ENCODE data around the gene ARL17B.
"Not testable (repeated sequence)": the region's sequence is repeated elsewhere in the genome, so short reads cannot be mapped to it uniquely, and the experiment has no call there.

Gene ARL17B

GRCh38 chr17:46290906-46291546, 70.5 kb downstream of the ARL17B start:
- not testable (repeated sequence) for DNase-seq (ENCODE audit: low spot score)

- DNase-seq (ENCODE audit: low spot score), result not testable (repeated sequence)
Observed at GRCh38 chr17:46287587-46287986, 74.0 kb downstream of the ARL17B start.

DNA sequence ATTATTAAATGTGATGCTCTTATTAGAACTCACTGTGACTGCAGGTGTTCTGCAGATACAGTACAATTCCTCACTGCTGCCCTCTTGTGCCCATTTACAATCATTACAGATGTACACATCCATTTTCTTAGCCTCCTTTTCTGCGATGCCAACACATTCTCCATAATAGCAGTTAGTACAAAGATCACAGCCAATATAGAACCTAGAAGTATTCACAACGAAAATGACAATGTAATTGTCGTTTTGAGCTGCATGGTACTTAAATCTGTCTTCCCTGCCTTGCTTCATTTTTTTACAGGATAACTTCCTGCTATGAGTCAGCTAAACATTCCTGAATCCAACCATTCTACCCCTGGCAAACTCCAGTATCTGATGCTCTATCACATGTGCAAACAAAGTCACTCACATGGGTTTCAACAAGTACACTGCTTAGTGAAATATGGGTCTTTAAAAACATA, 74.8 kb downstream of the ARL17B start:
- DNase-seq (ENCODE audit: low spot score), result not testable (repeated sequence)

GRCh38 chr17:46285500-46285899, 76.1 kb downstream of the ARL17B start:
- not testable (repeated sequence) for DNase-seq (ENCODE audit: low spot score)

DNA sequence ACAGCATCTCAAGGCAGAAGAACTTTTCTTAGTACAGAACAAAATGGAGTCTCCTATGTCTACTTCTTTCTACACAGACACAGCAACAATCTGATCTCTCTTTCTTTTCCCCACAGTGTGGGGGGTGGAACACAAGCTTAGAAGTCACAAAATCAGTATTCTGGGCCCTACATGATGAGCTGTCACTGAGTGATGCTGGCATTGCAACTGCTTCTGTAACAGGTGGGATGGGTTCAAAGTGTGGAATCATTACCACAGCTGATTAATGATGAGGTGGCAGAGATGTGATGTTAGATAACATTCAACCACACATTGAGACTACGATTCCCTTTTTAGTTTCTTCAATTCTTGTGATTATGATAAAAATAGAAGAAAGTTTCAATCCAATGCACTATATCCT, 77.1 kb downstream of the ARL17B start:
- not testable (repeated sequence) for DNase-seq (ENCODE audit: low spot score)

DNA sequence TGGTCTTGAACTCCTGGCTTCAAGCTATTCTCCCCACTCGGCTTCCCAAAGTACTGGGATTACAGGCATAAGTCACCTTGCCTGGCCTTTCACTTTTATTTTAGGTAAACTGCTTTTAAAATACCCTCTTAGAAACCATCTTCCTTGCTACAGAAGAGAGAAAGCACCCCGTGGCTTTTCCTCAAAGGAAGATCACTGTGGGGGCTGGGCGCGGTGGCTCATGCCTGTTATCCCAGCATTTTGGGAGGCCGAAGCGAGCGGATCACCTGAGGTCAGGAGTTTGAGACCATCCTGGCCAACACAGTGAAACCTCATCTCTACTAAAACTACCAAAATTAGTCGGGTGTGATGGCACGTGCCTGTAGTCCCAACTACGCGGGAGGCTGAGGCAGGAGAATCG, 78.9 kb downstream of the ARL17B start:
- not testable (repeated sequence) for DNase-seq (ENCODE audit: low spot score)

GRCh38 chr17:46281336-46281735, 80.2 kb downstream of the ARL17B start:
- not testable (repeated sequence) for DNase-seq (ENCODE audit: low spot score)

GRCh38 chr17:46276728-46277479, 84.7 kb downstream of the ARL17B start:
- DNase-seq (ENCODE audit: low spot score), result not testable (repeated sequence)

DNA sequence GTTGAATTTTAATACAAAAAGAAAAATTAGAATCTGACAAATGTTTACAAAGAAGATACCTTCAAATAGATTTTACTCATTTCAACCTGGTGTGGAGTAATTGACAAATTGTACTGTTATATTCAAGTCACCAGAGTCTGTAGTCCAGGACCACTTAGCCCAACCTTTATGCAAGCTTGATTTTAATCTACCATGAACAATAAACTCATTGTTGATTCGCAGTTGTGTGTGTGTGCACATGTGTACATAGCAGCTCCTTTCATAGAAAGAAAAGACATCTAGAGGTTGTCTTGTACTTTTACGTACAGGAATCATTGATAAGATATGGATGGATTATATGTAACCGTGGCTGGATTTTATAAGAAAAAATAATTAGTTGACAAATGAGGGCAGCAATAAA, 87.3 kb downstream of the ARL17B start:
- DNase-seq (ENCODE audit: low spot score), result no peak

DNA sequence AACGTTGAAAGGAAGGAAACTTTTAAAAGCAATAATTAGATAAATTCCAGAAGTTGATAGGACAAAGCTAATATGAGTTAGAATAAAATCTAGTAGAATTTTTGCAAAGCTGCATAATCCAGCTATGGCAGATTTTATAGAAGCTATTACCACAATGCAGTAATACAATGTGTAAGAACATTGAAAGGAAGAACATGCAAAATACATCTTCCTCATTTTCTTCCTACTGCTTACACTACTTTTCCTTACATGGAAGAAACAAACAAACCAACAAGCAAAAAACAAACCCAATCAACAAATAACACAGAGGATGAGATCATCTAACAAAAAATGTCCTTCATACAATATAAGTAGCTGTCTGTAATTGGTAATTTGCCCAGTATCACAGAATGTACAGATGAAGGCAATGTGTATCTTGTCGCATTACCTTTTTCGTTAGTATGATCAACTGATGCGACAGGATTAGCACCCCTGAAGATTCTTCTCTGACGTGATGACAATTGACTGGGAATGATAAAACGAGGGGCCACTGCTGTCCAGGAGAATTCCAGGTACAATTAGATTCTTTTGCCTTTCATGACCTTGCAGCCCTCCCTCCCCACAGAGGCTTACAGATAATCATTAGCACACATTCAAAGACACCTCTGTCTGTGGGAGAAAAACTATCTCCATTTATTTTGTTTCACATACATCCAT, 87.9 kb downstream of the ARL17B start:
- no peak for DNase-seq (ENCODE audit: low spot score)

DNA sequence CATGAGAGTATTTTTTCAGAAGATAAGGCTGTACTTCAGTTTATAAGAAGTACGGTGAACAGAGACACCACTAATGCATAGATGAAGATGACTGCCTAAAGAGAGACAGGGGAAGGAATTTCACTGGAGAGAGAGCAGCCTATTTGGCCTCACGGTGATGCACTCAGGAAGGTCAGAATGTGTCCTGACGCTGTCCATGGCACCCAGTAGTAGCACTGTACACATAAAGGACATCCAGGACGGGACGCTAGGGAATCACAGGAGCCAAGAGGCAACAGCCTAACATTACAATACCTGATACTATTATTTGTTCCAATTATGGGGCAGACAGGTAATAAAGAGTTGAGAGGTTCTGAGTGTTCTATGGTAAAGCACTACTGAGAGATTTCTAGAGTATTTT, 91.5 kb downstream of the ARL17B start:
- DNase-seq (ENCODE audit: low spot score), result no peak

GRCh38 chr17:46266656-46267544, 94.7 kb downstream of the ARL17B start:
- peak; percentile 90 for DNase-seq (ENCODE audit: low spot score)

- DNase-seq (ENCODE audit: low spot score), result peak; percentile 29
Observed at GRCh38 chr17:46266063-46266655, 95.4 kb downstream of the ARL17B start.

DNA sequence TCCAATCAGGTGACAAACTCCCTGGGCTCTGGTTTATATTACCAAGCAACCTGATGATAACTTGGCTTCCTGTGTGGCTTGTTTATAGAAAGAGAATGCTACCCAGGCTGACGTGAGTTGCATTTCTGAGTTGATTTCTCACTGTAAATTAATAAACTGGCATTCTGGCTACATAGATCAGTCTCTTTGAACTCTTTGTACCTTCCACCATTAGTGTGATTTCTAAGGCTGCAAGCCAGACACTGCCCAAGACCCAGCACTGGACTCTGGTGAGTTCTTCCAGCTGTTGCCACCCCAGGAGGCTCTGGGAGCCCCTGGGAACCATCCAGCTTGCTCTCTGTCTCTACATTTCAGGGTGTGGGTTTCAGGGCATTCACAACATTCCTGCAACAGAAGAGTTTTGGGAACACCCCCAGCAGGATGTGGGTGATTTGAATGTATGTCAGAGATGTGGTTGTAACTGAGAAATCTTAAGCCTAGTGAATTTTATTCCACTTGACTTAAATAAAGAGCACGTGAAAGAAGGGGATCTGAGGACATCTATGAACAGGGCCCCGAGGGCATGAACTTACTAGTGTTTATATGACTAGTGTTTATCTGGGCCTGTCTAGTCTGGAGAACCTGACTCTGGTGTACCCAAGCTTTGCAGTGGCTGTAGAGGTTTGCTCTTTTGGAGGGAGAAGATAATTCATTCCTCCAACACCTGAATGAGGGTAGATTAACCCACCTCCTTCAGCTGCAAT, 96.9 kb downstream of the ARL17B start:
- peak; percentile 24 for DNase-seq (ENCODE audit: low spot score)

- no peak for DNase-seq (ENCODE audit: low spot score)
Observed at GRCh38 chr17:46262271-46262670, 99.3 kb downstream of the ARL17B start.

DNA sequence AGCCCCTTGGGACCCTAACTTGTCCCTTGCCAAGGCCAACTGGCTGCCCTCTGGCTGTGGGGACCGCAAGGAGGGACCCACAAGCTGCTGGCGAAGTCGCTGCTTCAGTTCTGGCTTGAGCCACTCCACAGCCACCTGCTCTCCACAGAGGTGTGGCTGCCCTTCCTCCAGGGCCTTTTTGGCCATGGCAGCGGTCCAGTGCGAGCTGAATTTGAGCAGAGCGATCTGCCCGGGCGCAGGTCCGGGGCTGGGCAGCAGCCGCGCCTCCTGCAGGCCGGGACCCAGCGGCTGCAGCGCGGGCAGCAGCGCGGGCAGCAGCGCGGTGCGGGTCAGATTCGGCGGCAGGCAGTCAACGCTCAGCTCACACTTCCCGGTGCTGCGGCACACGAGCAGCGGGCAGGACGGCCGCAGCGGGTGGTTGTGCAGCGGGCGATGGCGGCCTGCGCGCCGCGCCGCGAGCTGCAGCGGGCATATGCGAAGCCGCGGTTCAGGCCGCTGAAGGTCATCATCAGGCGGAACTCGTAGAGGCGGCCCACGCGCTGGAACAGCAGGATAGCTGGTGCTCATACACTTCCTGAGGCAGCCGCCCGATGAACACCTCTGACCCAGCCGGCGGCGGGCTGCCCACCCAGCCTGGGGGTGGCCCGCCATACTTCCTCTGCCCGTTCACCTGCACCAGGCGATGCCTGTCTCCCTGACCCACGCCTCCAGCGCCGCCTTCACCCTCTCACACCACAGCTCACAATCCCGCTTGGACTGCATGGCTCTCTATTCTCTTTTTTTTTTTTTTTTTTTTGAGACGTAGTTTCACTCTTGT, 101.5 kb downstream of the ARL17B start:
- DNase-seq (ENCODE audit: low spot score), result not testable (repeated sequence)

- DNase-seq (ENCODE audit: low spot score), result not testable (repeated sequence)
Observed at GRCh38 chr17:46256369-46256768, 105.2 kb downstream of the ARL17B start.

GRCh38 chr17:46254215-46254614, 107.4 kb downstream of the ARL17B start:
- DNase-seq (ENCODE audit: low spot score), result not testable (repeated sequence)

DNA sequence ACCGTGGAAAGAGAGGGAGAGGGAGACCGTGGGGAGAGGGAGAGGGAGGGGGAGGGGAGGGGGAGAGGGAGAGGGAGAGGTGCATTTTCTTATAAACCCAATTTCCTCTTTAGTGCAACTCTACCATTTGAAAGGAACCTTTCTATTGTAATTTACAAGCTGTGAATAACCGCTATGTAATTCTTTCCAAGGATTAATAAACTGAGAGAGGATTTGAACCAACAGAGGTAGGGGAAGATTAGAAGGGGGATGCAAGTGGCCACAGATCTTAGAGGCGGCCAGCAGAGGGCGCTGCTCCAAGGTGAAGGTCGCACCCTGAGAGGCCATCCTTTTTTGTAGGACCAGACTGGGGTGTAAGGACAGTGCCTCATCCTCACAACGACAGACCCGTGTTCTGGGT, 107.8 kb downstream of the ARL17B start:
- DNase-seq (ENCODE audit: low spot score), result peak; percentile 63

- not testable (repeated sequence) for DNase-seq (ENCODE audit: low spot score)
Observed at GRCh38 chr17:46252804-46253203, 108.8 kb downstream of the ARL17B start.

Data from HuH-7.5 (cell line).